Epidermal melanocyte (primary cell): ENCODE data around the gene HDAC10.

Experiments
- DNase-seq: peaks from one replicate; pipeline ENCODE4 v3.0.0; 2011; ENCODE audit warnings: low spot score; ENCODE audit not compliant: insufficient read length

HDAC10 gene

DNA sequence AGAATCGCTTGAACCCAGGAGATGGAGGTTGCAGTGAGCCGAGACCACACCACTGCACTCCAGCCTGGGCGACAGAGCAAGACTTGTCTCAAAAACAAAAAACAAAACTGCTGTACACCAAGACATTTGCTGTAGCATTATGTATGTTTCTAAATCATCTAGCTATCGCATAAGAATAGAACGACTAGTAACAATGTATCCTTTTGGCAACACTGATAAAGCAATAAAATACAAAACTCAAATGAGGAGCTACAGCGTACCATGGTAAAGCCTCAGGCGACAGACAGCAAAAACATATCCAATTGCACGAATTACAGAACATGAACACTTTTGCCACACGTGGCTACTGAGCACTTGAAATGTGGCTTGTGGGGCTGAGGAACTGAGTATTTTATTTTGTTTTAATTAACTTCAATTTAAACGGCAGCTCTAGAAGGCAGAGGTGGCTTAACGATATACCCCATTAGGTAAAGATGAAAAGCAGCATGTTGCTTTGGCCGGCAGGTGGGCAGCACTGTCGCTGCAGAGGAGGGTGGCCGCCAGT, 8.6 kb downstream of the HDAC10 start:
- DNase-seq, result no peak

DNA sequence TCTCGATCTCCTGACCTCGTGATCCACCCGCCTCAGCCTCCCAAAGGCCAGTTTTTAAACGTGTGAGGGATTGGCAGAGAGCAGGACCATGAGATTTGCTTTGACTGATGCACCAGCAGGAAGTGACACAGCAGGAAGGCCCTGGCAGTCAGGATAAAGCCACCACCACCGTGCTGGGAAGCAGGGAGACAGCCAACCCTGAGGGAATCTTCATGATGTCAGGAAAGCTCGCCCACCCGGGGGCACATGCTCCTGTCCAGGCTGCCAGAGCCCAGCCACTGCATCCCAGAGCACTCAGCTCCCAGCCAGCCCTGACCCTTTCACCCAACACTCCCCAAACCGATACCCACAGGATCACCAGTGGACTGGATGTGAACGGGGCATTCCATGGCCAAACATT, 12.3 kb downstream of the HDAC10 start:
- no peak for DNase-seq

DNA sequence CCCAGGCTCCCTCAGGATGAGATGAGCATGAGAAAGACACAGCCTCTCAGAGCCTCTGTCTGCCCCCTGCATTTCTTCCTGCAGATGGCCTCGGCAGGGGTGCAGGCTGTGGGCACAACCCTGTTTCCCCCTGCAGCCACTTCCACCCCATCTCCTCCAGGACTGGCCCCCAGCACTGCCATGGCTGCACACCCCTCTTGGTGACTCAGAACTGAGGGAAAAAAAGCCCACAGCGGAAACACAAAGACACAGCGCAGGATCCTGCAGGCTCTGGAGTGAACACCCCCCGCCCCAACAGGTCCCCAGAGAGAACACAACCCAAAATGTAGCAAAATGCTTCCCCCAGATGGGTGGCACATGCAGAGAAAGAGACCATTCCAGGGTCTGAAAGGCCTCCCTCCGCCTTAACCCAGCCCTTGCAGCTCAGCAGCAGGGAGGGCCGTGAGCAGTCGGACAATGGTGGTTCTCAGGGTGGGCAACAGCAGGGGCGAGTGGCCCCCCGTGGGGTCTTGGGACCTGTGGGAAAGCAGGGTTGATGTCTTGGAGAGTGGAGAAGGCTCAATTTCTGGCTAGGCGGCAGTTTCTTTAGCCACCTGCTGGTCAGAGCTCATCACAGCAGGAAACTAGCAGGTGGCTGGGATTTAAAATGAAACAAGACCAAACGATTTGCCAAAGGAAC, 14.2 kb downstream of the HDAC10 start:
- no peak for DNase-seq

DNA sequence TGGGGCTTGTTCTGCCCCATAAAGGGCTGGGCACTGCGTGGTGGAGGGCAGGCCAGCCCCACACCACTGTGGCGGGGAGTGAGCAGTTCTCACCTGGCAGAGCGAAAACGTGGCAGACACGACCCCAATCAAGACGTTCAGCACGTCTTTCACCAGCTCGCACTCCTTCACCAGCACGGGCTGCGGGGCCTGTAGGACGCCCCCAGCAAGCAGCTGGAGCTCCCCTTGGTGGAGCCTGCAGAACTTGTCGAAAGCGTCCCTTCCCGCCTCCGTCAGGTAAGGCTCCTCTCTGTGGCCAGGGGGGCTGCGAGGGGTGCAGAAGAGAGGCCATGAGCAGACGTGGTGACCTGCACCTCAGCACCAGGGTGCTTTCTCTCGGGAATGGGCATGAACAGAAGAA, 17.8 kb downstream of the HDAC10 start:
- no peak for DNase-seq

DNA sequence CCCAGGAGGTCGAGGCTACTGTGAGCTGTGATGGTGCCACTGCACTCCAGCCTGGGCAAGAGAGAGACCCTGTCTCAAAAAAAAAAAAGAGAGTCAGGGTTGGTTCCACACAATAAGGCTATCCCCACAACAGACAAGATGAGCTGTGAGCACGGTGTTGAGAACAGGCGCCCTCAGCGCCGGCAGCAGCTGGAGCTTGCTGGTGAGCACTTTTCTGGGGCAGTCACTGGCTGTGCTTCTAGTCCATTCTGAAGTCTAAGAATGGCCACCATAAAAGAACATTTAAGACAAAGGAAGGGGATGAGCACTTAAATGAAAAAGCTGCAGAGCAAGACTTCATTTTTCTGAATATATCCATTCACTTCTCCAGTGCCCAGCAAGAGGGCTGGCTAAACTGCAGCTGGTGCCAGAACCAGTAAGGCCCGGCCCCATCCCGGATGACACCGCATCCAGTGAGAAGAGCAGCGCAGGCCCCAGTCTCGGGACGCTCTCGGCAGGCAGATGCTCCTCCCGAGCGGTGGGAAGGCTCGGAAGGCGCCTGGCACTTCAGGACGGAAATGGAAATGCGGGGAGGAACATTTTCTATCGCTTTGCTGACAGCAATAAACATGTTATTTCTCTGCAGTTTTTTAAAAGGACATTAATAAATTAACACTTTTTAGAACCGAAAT, 18.4 kb downstream of the HDAC10 start:
- DNase-seq, result no peak

DNA sequence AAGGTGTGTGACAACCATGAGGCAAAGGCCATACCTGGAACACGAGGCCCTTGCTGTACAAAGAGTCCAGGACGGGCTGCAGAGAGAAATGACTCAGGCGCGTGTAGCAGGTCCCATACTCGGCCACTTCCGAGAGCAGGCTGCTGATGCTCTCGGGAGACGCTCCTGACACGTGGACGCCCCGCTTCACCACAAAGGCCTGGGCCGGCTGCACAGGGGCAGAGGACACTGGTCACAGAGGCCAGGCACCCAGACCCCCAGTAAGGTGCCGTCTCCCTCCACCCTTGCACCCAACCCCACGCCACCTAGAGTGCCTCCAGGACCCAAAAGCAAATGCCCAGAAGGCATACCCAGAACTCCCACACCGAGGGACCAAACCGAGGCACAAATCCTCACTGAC, 21.7 kb downstream of the HDAC10 start:
- no peak for DNase-seq

DNA sequence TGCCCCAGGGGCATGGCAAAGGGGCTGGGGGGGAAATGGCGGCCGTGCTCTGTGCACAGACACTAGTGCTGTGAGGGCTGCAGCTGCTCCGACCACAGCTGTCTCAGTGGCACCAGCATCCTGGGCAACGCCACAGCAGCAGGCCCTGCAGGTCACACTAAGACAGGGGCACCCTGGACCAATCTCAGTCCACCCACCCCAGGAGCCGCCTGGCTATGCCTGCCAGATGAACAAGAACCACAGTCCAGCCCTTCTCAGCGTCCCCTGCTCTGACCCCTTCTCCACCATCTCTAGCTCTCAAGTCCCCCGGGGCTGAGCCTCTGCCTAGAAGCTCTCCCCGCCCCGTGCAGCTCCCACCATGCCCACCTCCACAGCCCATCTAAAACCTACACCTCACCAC, 22.7 kb downstream of the HDAC10 start:
- no peak for DNase-seq

DNA sequence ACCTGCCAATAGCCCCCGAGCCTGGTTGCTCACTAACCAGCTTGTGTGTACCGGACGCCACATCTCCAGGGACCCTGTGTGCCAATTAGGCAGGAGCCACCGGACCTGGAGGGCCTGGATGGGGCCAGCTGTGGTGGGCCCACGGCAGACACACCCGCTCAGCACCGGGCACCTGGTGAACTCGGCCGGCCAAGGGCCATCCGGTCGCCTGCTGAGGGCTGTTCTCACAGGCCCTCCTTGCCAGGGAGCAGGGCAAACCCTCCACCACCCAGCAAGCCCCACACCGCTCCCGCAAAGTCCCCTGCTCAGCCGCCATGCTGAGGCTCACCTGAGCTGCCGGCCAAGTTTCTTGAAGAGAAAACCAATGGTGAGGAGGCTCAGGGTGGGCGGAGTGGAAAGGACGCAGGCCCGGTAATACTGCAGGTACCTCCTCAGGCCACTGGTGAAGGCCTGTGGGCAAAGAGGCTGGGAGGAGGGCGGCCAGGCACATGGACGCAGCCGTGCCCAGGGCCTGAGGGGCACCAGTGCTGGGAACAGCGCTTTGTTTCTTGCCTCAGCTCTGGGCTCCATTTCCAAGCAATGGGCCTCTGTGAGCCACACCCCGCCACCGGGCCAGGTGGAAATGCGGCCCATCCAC, 23.4 kb downstream of the HDAC10 start:
- DNase-seq, result no peak

DNA sequence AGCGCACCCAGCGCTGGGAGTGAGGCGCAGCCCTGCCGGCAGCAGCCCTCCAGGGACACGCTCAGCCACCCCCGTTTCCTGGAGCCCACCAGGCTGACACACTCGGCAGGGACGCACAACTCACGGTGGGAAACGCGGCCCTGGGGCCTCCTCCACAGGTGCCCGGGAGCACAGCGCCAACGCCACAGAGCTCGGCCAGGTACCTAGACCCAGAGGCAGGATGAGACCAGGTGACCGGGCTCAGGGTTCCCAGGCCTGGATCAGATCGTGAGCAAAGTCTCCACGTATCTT, 24.2 kb downstream of the HDAC10 start:
- DNase-seq, result no peak

DNA sequence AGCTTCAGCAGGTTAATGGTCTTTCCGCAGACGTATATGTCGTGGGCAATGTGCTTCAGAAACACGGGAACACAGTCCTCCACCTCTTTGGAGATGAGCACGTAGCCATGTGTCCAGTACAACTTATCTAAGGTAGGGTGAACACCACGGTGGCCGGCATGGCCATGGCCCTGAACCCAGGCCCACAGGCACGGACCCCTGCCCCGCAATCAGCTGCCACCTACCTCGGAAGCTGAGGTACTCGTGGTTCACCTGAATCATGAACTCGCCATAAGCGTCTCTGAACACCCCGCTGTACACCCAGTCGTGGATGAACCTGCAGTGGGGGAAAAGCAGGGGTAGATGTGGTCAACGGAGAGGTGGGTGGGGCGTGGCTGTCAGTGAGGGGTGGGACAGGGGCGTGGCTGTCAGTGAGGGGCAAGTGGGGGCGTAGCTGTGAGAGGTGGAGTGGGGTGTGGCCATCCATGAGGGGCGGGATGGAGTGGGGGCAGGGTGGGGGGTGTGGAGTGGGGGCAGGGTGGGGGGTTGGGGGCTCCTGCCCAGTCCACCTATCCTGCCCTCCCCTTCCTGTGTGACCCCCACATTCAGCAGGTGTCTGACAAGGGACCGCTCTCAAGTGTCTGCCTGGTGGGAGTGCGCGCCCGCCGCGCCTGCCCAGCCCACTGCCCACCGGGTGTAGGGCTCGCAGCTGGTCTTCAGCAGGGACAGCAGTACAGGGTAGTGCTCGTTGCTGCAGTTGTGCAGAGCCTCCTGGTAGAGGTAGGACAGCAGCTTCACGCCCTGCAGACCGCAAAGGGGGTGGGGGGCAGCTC, 24.8 kb downstream of the HDAC10 start:
- no peak for DNase-seq

DNA sequence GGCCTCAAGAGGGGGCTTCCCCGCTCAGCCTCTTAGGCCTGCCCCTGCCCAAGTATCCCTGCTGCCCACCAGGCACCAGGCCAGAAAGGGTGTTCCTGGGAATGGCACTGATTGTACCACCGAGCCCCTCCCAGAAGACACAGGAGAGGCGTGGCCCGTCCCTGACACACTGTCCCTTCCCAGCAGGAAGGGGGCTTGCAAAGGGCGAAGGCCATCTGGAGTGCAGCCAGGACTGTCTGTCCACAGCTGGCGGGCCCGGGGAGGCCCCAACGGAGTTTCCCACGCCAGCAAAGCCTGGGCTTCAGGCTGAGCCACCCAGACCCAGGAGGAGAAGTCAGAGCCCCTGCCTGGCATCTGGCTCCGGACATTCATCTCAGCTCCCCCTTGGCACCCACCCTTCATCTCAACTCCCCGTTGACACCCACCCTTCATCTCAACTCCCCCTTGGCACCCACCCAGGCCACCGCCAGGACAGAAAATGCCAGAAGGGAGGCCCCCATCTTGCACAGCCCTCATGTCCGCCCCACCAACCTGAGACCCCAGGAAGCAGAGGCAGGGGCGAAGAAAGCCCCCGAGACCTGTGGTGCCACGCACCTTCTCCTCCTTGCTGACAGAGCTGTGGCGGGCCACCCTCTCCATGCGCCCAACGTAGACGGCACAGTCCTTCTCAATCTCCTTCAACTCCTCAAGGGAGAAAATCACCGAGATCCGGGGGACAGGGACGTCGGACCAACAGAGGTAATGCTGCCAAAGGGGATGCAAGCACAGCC, 25.7 kb downstream of the HDAC10 start:
- DNase-seq, result no peak

DNA sequence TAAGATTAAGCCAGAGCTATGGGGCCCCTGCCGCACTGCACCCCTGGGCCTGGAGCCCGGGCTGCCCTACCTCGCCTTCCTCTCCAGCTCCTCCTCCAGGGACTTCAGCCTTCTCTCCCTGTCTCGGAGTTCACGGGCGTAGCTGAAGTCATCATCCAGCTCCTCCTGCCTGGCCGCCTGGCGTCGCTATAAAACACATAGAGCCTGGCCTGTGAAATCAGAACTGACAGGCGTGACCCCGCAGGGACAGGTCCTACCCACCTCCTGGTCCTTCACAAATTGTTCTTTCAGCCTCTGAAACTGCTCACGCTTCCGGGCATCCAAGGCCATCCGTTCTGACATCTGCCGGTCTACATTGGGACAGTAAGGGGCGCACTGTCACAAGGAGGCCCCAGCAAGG, 27.0 kb downstream of the HDAC10 start:
- DNase-seq, result no peak

DNA sequence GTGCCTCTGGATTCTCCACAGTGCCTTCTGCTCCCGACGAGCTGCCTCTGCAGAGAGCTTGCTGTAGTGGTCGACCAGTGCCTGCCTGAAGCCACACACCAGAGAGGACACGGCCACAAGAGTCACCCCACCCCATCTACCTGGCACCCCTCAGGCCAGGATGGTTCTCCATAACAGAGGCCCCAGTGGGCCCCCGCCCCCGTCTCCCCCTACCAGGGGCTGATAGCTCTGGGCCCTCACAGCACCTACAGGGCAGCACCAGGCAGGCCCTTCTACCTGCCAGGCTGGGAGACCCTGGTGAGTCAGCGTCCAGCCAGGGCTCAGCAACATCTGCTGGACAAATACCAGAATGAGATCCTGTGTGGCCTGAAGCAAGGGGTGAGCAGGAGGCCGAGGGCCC, 28.6 kb downstream of the HDAC10 start:
- no peak for DNase-seq

DNA sequence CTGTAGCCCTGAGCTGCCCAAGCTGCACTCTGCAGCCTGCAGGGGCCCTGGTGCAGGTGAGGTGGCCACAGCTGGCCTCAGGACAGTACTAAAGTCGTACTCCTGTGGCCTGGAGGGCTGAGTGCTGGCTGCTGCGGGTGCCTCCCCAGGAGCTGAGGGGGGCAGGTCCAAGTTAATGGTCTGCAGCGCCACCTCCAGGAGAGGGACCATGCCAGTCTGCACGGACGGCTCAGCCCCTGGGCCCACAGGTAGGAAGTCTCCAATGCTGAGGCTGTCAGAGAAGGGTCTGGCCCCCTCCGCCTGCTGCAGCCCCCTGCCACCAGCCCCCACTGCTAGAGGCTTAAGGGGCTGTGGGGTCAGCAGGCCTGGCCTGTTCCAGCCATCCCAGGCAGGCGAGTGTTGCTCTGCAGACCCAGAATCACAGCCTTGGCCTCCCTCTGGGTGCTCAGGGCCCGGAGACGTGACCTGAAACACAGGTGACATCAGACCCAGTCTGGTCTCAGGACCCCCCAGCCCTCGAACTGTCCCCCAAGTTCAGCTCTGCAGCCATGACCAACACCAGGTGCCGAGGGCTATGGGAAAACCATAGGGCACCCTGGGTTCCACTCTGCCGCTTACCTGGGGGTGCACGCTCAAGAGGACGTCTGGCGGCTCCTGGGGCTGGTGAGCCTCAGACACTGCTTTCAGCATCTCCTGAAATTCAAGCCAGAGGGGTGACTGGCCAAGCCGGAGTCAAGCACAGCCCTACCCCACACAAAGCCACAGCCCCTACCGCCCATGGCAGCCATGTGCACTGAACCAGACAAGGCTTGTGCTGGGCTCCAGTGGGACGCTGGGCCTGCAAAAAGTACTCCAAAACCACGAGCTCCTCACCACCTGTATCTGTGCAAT, 29.4 kb downstream of the HDAC10 start:
- DNase-seq, result no peak

DNA sequence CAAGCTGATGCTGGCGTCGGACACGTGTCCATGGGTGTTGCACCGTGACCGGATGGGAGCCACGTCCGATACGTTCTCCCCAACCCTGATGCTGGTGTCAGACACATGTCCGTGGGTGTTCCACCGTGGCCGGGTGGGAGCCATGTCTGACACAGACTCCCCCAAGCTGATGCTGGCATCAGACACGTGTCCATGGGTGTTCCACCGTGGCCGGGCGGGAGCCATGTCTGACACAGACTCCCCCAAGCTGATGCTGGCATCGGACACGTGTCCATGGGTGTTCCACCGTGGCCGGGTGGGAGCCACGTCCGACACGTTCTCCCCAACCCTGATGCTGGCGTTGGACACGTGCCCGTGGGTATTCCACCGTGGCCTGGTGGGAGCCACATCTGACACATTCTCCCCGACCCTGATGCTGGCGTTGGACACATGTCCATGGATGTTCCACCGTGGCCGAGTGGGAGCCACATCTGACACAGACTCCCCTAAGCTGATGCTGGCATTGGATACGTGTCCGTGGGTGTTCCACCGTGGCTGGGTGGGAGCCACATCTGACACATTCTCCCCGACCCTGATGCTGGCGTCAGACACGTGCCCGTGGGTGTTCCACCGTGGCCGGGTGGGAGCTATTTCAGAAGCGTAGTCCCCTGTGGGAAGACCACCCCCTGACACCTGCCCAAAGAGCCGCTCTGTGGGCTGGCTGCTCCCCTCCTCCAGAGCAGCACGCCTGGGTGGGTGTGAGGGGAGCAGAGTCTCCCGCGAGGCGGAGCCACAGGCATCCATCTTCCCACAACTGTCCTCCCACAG, 30.3 kb downstream of the HDAC10 start:
- no peak for DNase-seq

DNA sequence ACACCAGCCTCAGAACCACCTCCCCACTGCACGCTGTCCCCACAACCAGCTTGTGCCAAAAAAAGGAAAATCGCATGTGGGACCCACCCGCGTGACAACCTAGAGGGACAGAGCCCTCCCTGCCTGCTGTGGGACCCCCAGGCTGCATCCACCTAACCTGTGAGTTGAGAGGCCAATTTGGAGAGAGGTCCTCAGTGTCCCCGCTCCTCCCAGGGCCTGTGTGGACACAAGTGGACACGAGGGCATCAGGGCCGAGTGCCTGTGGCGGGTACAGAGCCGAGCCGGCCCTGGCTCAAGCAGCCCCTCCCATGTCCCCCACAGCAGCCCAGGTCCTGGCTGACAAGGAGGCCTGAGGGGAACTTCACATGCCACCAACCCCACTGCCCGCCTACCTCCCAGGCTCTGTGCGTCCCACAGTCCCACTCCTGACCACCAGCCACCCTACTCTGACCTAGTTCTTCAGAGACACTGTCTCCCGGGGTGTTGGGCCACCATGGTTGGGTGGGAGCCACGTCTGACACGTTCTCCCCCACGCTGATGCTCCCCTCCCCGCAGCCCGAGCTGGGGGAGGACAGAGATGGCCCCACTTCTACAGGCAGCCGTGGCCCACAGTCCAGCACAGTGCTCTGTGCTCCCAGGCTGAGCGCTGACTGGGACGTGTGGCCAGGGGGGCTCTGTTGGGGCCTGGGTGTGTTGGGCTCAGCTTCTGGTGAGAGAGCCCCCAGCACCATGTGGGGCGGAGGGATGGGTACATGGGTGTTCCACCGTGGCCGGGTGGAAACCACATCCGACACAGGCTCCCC, 31.1 kb downstream of the HDAC10 start:
- DNase-seq, result no peak

DNA sequence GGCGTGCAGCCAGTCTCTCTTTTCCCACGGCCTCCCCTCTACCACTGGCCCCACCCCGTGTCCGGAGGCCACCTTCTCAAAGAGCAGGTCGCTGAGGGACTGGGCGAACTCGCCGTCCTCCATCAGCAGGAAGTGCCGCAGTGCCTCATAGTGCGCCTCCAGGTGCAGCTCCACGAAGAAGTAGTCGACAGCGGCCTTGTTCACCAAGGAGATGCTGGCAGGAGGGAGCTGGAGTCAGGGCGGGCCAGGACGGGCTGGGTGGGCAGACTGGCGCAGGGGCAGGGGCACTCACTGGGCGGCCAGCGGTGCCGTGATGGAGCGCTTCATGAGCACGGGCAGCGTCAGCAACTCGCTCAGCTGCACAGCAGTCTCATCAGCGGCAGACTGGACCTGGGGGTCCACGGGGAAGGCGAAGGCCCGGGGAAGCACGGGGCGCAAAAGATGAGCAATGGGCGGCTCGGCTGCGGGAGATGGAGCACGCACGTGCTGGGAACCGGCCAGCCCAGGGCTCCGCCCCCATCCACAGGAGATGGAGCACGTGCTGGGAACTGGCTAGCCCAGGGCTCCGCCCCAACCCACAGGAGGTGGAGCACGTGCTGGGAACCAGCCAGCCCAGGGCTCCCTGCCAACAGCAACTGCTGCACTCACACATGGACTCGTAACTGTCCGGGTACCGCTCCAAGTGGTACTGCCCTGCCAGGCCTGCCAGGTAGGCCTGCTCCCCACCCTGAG, 31.9 kb downstream of the HDAC10 start:
- DNase-seq, result peak; percentile 74
